ENCODE measurements around the gene SIGLEC10. TPM values are rescaled to one million over a fixed set of nuclear protein-coding genes. Genes with fewer than 3 reads are reported as not detected.

Gene SIGLEC10, protein sequence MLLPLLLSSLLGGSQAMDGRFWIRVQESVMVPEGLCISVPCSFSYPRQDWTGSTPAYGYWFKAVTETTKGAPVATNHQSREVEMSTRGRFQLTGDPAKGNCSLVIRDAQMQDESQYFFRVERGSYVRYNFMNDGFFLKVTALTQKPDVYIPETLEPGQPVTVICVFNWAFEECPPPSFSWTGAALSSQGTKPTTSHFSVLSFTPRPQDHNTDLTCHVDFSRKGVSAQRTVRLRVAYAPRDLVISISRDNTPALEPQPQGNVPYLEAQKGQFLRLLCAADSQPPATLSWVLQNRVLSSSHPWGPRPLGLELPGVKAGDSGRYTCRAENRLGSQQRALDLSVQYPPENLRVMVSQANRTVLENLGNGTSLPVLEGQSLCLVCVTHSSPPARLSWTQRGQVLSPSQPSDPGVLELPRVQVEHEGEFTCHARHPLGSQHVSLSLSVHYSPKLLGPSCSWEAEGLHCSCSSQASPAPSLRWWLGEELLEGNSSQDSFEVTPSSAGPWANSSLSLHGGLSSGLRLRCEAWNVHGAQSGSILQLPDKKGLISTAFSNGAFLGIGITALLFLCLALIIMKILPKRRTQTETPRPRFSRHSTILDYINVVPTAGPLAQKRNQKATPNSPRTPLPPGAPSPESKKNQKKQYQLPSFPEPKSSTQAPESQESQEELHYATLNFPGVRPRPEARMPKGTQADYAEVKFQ
- 2.4 TPM for total RNA-seq

GRCh38 chr19:51417107-51417809 is at the start of gene SIGLEC10:
Gene SIGLEC10 (minus strand): TSS chr19:51417642. CDS start chr19:51417581, 61 bp downstream.

DNA sequence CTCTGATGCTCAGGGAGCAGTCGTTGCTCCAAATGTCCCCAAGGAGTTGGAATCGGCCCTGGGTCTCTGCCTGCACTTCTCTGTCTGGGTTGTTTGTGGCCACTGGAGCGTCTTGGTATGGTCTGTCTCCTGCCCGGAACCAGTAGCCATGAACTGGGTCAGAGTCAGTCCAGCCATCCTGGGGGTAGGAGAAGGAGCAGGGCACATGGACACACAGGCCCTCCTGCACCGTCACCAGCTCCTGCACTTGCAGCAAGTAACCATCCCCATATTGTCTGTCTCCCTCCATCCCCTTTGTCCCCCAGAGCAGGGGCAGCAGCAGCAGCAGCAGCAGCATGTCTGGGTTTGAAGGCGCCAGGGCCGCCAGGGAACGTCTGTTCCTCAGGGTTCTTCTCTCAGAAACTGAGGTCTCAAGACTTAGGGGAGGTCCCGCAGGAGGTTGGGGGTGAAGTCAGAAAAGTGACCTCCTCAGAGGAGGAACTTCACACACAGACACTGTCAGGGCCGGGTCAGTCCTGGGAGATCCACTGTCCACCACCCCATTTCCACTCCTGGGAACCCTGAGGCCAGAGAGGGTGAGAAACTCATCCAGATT is 40.7 kb upstream of the SIGLEC10 start, which contains the start of gene SIGLEC8:
TSS of gene SIGLEC8 (minus strand) at position 404 of the 595 bp plus-strand sequence. CDS start at position 337, 67 bp downstream.

DNA sequence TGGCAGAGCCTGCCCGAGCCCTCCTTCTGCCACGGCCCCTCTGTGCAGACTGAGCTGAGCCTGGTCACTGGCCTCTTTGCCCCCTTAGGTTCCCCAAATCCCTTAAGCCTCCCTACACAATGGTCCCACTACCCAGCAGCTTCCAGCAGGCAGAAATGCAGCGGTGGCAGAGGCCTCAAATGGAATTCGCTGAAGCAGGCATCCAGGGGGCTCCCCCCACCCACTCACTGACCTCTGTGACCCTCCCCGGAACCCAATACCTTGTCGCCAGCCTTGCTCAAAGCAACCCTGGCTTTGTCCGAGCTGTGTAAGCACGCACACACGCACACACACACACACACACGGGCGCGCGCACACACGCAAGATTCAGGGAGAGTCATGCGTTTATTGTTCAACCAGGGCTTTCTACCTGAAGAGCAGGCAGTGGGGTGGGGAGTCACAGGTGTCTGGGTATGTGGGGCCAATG is 29.5 kb downstream of the SIGLEC10 start, which contains the start of gene LIM2:
TSS of gene LIM2 (minus strand) at position 51 of the 466 bp plus-strand sequence. CDS start 531 bp downstream, outside the sequence.

GRCh38 chr19:51372649-51373504 is 44.6 kb downstream of the SIGLEC10 start, which contains the start of gene NKG7:
Gene NKG7 (minus strand): TSS chr19:51372654. CDS start chr19:51372535, 119 bp downstream.

DNA sequence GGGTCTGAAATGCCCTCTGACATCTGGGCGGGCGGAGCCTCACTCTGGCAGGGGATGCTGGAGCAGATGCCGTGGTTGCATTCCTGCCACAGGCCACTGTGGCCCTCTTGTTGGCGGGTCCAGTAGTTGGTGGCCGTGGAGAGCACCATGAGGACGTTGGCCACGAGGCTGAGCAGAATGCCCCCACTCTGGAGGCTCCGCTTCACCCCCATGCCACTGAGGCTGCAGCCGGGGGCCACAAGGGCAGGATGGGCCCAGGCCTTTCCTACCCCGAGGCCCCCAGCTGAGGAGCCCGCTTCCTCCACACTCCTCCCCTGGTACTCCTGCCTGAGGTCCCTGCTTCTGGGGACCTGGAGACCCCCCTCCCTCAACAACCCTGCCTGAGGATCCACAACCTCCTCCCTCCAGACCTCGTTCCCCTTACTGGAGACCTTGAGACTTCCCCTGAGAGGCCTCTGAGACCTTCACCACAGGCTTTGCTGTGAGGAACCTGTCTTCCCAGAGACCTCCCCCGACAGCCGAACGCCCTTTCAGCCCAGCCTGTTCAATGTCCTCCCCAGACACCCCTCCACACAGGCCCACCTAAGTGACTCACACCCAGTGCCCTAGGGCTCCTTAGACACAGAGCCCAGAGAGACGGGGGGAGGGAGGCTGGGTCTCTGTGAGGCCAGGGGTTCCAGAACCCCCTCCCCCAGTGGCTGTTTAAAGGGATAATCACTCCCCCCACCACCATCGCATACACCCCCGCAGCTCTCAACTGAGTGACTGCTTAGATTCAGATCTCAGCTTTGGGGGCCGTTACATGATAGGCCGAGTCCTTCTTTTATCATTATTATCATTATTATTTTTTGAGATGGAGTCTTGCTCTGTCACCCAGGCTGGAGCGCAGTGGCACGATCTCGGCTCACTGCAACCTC is 48.8 kb downstream of the SIGLEC10 start, which contains the start of gene CLDND2:
TSS of gene CLDND2 (minus strand) at position 638 of the 917 bp plus-strand sequence. CDS start at position 212, 426 bp downstream.

GRCh38 chr19:51365965-51366388 is 51.5 kb downstream of the SIGLEC10 start, which contains the start of gene ETFB:
Gene ETFB (minus strand): TSS chr19:51366388. CDS start chr19:51366326, 62 bp downstream.

Small RNA genes lying within 50 kb of the gene (small RNA-seq; reads per million reads assigned to genes)
- not detected for gene AC020914.5 (ENCODE audit: low replicate concordance)

Other genes starting within 250 kb of the SIGLEC10 start
- gene CD33, start 192.6 kb downstream of the SIGLEC10 start, total RNA-seq = 3.9 TPM
- gene SIGLECL1, start 166.6 kb downstream of the SIGLEC10 start, total RNA-seq = not detected
- gene IGLON5, start 106.0 kb downstream of the SIGLEC10 start, total RNA-seq = 1.6 TPM
- 1.5 TPM for gene VSIG10L, start 75.5 kb downstream of the SIGLEC10 start, total RNA-seq
- gene ETFB, start 51.3 kb downstream of the SIGLEC10 start, total RNA-seq = 70.2 TPM
- gene CLDND2, start 48.6 kb downstream of the SIGLEC10 start, total RNA-seq = not detected
- 7.2 TPM for gene NKG7, start 45.0 kb downstream of the SIGLEC10 start, total RNA-seq
- not detected for gene LIM2, start 29.7 kb downstream of the SIGLEC10 start, total RNA-seq
- gene C19orf84, start 27.1 kb downstream of the SIGLEC10 start, total RNA-seq = 0.23 TPM
- 0.06 TPM for gene SIGLEC8, start 40.8 kb upstream of the SIGLEC10 start, total RNA-seq
- not detected for gene CEACAM18, start 60.9 kb upstream of the SIGLEC10 start, total RNA-seq
- gene SIGLEC12, start 84.2 kb upstream of the SIGLEC10 start, total RNA-seq = 0.12 TPM
- 0.18 TPM for gene SIGLEC6, start 114.0 kb upstream of the SIGLEC10 start, total RNA-seq
- 9.9 TPM for gene ZNF175, start 153.6 kb upstream of the SIGLEC10 start, total RNA-seq
- 0.88 TPM for gene SIGLEC5, start 212.8 kb upstream of the SIGLEC10 start, total RNA-seq
- gene SIGLEC14, start 229.2 kb upstream of the SIGLEC10 start, total RNA-seq = 1.6 TPM